NCI-H128 (cell line): ENCODE data around the gene UQCR10.

ENCODE experiments used
- DNase-seq: peaks from one replicate; lab custom pipeline; 2025; ENCODE audit not compliant: unreplicated experiment; lab: John Stamatoyannopoulos, UW

Gene UQCR10

GRCh38 chr22:29762263-29762662 lies 4.9 kb upstream of the UQCR10 start:
- DNase-seq: no peak

DNA sequence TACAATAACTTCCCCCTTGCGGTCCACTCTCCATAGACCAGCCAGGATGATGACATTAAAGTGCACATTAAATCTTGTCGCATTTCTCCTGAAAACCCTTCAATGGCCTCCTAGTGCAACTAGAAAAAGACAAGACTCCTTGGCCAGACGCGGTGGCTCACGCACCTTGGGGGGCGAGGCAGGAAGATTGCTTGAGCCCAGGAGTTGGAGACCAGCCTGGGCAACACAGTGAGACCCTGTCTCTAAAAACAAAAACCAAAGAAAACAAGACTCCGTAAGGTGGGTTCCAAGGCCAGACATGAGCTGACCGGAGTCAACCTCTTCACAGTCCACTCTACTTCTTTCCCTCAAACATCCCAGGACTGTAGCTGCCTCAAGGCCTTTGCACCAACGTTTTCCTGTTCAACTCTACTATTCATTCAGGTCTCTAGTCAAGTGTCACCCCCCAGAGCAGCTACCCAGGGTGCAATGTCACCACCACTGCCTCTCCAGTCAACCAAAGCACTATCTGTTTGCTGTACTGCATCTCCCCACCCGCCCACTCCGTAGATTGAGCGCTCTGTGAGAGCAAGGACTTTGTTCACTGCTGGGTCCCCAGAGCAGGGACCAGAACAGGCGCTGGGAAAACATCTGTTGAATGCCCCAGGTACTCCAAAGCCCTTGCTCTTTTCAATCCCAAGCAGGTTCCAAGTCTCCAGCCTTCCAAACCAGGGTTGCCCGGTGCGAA lies 1.1 kb upstream of the UQCR10 start:
- DNase-seq: no peak

DNA sequence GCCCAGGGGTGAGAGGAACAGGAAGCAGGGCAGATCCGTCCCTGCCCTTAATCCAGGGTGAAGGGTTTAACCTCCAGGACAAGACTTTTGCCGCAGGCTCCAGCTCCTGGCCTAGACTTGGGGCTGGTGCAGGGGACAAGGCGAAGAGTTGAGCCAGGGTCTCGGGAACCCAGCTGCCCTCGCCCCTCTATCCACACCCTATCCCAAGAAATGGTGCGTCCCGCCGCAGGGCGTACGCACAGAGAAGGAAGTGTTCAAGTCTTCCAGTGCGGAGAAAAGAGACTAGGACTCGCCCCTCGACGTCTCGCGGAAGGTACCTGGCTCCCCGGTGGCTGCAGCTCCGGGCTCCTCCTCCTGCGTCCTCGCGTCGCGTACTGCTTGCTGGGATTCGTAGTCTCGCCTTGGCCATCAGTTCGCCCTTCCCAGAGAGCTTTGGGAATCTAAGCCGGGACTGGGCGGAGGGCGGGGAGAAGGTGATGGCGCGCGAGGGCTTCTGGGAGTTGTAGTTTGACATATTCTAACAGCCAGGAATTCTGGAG lies 468 bp upstream of the UQCR10 start, which contains the start of gene ZMAT5:
TSS of gene ZMAT5 (minus strand) at position 376 of the 539 bp plus-strand sequence. CDS start 18,463 bp downstream, outside the sequence.
- DNase-seq: peak; percentile 91

GRCh38 chr22:29768052-29768693 lies 1.0 kb downstream of the UQCR10 start:
- no peak for DNase-seq

DNA sequence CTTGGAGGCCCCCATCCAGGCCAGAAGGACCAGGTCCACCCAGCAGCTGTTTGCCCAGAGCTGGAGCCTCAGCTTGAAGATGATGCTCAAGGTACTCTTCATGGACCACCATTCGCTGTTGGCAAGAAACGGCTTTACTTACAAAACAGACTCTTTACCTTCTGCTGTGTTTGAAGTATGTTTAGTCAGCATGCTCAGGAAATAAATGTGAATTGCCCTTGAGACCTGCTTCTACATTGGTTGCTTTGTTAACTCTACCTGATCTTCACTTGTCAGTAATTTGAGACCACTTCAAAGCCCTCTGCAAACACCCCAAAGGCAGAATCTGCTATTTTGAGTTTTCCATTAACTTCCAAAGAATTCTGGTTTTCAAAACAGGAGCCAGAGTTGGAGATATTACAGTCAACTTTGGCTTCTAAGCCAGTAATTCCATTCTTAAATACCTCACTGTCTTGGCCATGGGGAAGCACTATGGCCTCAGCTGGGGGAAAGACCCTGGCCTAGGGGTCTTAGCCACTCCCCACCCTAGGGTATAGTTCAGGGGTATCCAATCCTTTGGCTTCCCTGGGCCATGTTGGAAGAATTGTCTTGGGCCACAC lies 2.7 kb downstream of the UQCR10 start:
- no peak for DNase-seq

DNA sequence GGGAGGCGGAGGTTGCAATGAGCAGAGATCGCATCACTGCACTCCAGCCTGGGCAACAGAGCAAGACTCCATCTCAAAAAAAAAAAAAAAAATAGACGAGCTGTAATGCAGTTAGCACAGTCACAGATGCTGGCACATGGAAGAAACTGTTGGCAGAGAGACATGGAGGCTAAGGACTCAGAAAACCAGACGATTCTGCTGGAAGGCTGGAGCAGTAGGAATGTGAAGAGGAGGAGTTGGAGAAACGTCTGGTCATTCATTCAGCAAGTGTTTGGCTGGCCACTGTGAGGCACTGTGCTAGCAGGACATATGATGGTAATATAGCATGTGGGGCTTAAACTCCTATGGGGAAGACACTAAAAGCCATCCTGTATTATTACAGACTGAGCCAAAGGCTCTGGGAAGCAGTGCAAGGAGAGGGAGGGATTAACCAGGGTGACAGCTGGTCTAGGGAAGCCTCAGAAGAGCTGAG lies 5.0 kb downstream of the UQCR10 start:
- no peak for DNase-seq

DNA sequence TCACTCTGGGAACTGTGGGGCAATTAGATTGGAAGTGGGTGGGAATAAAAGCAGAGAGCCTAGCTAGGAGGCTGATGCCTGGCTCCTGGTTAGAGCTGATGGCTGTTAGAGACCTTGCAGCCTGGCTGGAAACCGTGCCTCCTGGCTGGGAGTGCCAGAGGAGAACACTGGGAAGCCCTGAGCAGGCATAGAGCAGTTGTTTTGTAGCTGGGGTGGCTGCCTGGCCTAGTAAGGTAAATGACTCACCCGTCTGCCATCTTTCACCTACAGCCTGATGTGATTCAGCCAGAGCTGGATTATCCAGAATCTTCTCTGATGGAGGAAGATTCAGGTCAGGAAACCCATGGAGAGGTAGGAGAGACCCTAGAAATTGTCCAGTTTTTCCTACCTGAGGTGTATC lies 6.1 kb downstream of the UQCR10 start:
- no peak for DNase-seq

GRCh38 chr22:29780220-29780619 lies 13.1 kb downstream of the UQCR10 start:
- no peak for DNase-seq

- no peak for DNase-seq
Measured at GRCh38 chr22:29780748-29781676, 13.8 kb downstream of the UQCR10 start.

GRCh38 chr22:29782061-29782845 lies 15.1 kb downstream of the UQCR10 start:
- no peak for DNase-seq

- no peak for DNase-seq
Measured at GRCh38 chr22:29784451-29785361, 17.5 kb downstream of the UQCR10 start.

GRCh38 chr22:29786031-29786430 lies 18.9 kb downstream of the UQCR10 start:
- no peak for DNase-seq

- no peak for DNase-seq
Measured at GRCh38 chr22:29787371-29787980, 20.3 kb downstream of the UQCR10 start.

GRCh38 chr22:29788339-29789279 lies 21.4 kb downstream of the UQCR10 start:
- DNase-seq: no peak

GRCh38 chr22:29790061-29790460 lies 22.9 kb downstream of the UQCR10 start:
- no peak for DNase-seq

DNA sequence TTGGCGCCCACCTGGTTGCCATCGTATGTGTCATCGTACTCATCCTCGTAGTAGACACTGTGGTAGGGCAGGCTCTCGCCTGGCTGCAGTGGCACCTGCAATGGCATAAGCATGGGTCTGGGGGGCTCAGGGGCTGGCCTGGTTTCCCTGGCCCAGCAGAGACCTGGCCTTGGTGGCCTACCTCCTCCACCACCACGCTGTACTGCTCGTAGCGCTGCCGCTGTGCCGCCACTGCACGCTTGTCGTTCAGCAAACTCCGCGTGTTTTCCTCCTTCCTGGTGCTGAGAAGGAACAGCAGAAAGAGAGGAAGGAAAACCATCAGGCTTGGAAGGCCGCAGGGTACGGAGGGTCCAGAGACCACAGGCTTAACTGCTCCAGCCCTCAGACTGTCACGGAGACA lies 26.2 kb downstream of the UQCR10 start:
- no peak for DNase-seq

DNA sequence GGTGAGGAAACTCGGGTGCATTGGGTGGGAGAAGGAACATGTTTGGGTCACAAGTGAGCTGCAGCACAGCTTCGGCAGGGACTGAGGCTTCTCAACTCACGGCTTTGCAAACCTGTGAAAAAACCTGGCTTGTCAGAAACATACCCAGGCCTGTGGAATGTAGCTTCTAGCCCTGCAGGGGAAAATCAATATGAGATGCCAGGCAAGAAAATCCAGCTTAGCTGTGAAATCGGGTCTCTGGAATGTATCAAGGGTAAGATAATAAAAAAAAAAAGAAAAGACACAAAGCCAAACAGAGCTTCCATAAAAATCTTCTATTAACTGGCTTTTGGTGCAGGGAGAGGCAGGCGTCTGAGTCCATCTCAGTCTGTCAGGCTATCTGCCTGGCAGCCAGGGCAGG lies 28.5 kb downstream of the UQCR10 start:
- no peak for DNase-seq
